ENCODE measurements around the gene DCC. TPM values are rescaled to one million over a fixed set of nuclear protein-coding genes. Genes with fewer than 3 reads are reported as not detected.

DCC gene
- total RNA-seq, 2 experiments from 2014 or later, result not detected

- ATAC-seq (ENCODE audit: poor library complexity) (no peak), DNase-seq (no peak)
- Mint-ChIP-seq H3K4me1 (ENCODE audit: low read depth) (no peaks in the 10 kb centered on the region), H3K27me3 (no peaks in the 10 kb centered on the region), H3K9me3 (peaks cover 2% of the 10 kb centered on the region), H3K36me3 (ENCODE audit: low read depth) (no peaks in the 10 kb centered on the region), H3K4me3 (no peak overlapping the region), H3K27ac (no peak overlapping the region)
- Histone ChIP-seq H3K27me3 (ENCODE audit: control insufficient read depth in 1 of 2, insufficient read depth in 2 of 2, low read length in 2 of 2) (no peaks in the 10 kb centered on the region), H3K4me1 (ENCODE audit: insufficient read depth, low read length) (no peaks in the 10 kb centered on the region), H3K4me3 (ENCODE audit: low read length) (no peak overlapping the region), H3K27ac (ENCODE audit: low read depth in 1 of 2, low read length in 2 of 2) (no peak overlapping the region), H3K9me3 (ENCODE audit: control insufficient read depth in 1 of 2, insufficient read depth in 1 of 2, low read length in 2 of 2) (no peaks in the 10 kb centered on the region), H3K36me3 (ENCODE audit: insufficient read depth, low read length) (no peaks in the 10 kb centered on the region)
- no peak for TF ChIP-seq CTCF (IDR thresholded peaks at IDR 0.05)
- CTCF ChIA-PET, result interaction anchor here (1.2 kb wide), 1 partner anchor 13 kb away, joined by 5 read pairs; no protein-coding TSS in a partner anchor
- POLR2A ChIA-PET, result no interaction called here
- intact Hi-C loops (cut with DNase I, micrococcal nuclease), result no loop called here
These were observed 716.1 kb downstream of the DCC start for GRCh38 chr18:53056064-53056463.

- H3K36me3 Mint-ChIP-seq (ENCODE audit: low read depth), result no peaks in the 10 kb centered on the region
These were observed 730.8 kb downstream of the DCC start for GRCh38 chr18:53070788-53071187.

GRCh38 chr18:53080687-53081086 is 740.7 kb downstream of the DCC start:
- ChIA-PET CTCF (no interaction called here), POLR2A (no interaction called here)
- ATAC-seq (ENCODE audit: poor library complexity) (no peak), DNase-seq (no peak)
- no peaks in the 10 kb centered on the region for H3K27me3 ChIP-seq (ENCODE audit: control insufficient read depth in 1 of 2, insufficient read depth in 2 of 2, low read length in 2 of 2)
- no peaks in the 10 kb centered on the region for H3K4me1 Mint-ChIP-seq (ENCODE audit: low read depth)
- H3K27ac ChIP-seq (ENCODE audit: low read depth in 1 of 2, low read length in 2 of 2), result no peak overlapping the region
- TF ChIP-seq CTCF (IDR thresholded peaks at IDR 0.05), result no peak
- intact Hi-C loops (cut with DNase I, micrococcal nuclease), result no loop called here
- H3K27ac Mint-ChIP-seq, result no peak overlapping the region
- no peaks in the 10 kb centered on the region for H3K27me3 Mint-ChIP-seq
- no peaks in the 10 kb centered on the region for H3K4me1 ChIP-seq (ENCODE audit: insufficient read depth, low read length)
- no peak overlapping the region for H3K4me3 Mint-ChIP-seq
- no peak overlapping the region for H3K4me3 ChIP-seq (ENCODE audit: low read length)
- H3K9me3 ChIP-seq (ENCODE audit: control insufficient read depth in 1 of 2, insufficient read depth in 1 of 2, low read length in 2 of 2), result no peaks in the 10 kb centered on the region
- no peaks in the 10 kb centered on the region for H3K36me3 Mint-ChIP-seq (ENCODE audit: low read depth)
- no peaks in the 10 kb centered on the region for H3K36me3 ChIP-seq (ENCODE audit: insufficient read depth, low read length)
- peaks cover 12% of the 10 kb centered on the region for H3K9me3 Mint-ChIP-seq

More at GRCh38 chr18:53070788-53071187, 730.8 kb downstream of the DCC start:
- Mint-ChIP-seq H3K27me3 (no peaks in the 10 kb centered on the region), H3K27ac (no peak overlapping the region), H3K4me1 (ENCODE audit: low read depth) (no peaks in the 10 kb centered on the region), H3K4me3 (no peak overlapping the region), H3K9me3 (peaks cover 5% of the 10 kb centered on the region)
- peaks cover 0 to 4% of the 10 kb centered on the region in 2 experiments for H3K9me3 ChIP-seq (ENCODE audit: control insufficient read depth in 1 of 2, insufficient read depth in 1 of 2, low read length in 2 of 2)
- H3K27ac ChIP-seq (ENCODE audit: low read depth in 1 of 2, low read length in 2 of 2), result no peak overlapping the region
- H3K4me1 ChIP-seq (ENCODE audit: insufficient read depth, low read length), result no peaks in the 10 kb centered on the region
- intact Hi-C loops (cut with DNase I, micrococcal nuclease), result no loop called here
- CTCF ChIA-PET, result no interaction called here
- H3K4me3 ChIP-seq (ENCODE audit: low read length), result no peak overlapping the region
- H3K27me3 ChIP-seq (ENCODE audit: control insufficient read depth in 1 of 2, insufficient read depth in 2 of 2, low read length in 2 of 2), result no peaks in the 10 kb centered on the region
- H3K36me3 ChIP-seq (ENCODE audit: insufficient read depth, low read length), result no peaks in the 10 kb centered on the region
- POLR2A ChIA-PET, result no interaction called here
- no peak for DNase-seq
- ATAC-seq (ENCODE audit: poor library complexity), result no peak
- no peak for TF ChIP-seq CTCF (IDR thresholded peaks at IDR 0.05)
